H1 (cell line): ENCODE data around the gene TMEM271.

Experiments used
- CEBPB ChIP-seq: IDR thresholded peaks from 2 replicates; pipeline ENCODE4 v1.6.1; 2012; ENCODE audit warnings: low read depth, low read length
- EZH2 ChIP-seq: fragments of 200-600 bp; sonication (generic); IDR thresholded peaks from 2 replicates; pipeline ENCODE4 v1.7.1; 2012; ENCODE audit warnings: low read depth, mild to moderate bottlenecking, moderate library complexity, low read length, inconsistent platforms; ENCODE audit not compliant: severe bottlenecking
- POLR2A ChIP-seq, 2 experiments: IDR thresholded peaks; 1 replicate in 1 of 2; 2 replicates in 1 of 2; pipeline ENCODE4 v1.6.1; 2011; ENCODE audit warnings: low read depth in 2 of 2, low read length in 2 of 2, mild to moderate bottlenecking in 2 of 2; ENCODE audit errors: control extremely low read depth in 1 of 2
- RFX5 ChIP-seq: IDR thresholded peaks from 2 replicates; pipeline ENCODE4 v1.6.1; 2011; ENCODE audit warnings: low read depth, low read length, improper control_type of control experiment, borderline replicate concordance
- ZNF274 ChIP-seq: IDR thresholded peaks from 2 replicates; pipeline ENCODE4 v1.7.0; 2012; ENCODE audit warnings: low read length, borderline replicate concordance; ENCODE audit errors: extremely low read depth
- TF ChIP-seq, protein P1 (sequence below), 3 experiments: IDR thresholded peaks; 1 replicate in 2 of 3; 2 replicates in 1 of 3; pipeline versions ENCODE4 v1.5.1 to v1.6.1; 2011; ENCODE audit warnings: low read length in 3 of 3, mild to moderate bottlenecking in 3 of 3, inconsistent platforms in 2 of 3, low read depth in 1 of 3, moderate library complexity in 1 of 3; ENCODE audit not compliant: insufficient read depth in 1 of 3; ENCODE audit errors: control extremely low read depth in 1 of 3

DNA sequence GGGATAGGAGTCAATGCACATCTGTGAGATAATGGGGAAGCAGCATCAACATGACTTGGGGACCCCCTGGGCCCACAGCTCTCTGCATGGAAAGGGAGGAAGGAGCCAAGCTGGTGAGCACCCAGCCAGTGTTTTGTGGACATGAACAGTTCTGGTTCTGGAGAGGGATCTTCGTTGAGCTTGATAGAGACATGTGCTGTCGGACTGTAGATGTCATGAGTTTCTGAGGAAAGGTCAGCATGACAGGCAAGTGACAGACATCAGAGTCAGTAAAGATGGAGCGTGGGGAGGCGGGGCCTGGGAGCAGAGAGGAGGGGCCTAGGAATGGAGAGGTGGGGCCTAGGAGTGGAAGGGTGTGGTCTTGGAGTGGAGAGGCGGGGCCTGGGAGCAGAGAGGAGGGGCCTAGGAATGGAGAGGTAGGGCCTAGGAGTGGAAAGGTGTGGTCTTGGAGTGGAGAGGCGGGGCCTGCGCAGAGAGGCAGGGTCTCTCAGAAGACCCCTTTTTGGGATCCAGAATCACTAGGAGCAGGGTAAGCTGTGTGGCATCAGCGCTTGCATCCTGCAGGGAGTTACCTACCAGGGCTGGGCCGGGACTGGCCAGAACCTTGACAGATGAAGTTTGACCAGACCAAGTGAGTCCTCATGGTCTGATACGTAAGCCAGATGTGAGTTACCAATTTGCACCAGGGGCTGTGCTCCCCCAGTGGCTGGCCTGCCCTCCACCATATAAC is 43.3 kb downstream of the TMEM271 start:
- TF ChIP-seq, protein P1, sequence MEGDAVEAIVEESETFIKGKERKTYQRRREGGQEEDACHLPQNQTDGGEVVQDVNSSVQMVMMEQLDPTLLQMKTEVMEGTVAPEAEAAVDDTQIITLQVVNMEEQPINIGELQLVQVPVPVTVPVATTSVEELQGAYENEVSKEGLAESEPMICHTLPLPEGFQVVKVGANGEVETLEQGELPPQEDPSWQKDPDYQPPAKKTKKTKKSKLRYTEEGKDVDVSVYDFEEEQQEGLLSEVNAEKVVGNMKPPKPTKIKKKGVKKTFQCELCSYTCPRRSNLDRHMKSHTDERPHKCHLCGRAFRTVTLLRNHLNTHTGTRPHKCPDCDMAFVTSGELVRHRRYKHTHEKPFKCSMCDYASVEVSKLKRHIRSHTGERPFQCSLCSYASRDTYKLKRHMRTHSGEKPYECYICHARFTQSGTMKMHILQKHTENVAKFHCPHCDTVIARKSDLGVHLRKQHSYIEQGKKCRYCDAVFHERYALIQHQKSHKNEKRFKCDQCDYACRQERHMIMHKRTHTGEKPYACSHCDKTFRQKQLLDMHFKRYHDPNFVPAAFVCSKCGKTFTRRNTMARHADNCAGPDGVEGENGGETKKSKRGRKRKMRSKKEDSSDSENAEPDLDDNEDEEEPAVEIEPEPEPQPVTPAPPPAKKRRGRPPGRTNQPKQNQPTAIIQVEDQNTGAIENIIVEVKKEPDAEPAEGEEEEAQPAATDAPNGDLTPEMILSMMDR (IDR thresholded peaks at IDR 0.05; ENCODE audit: control extremely low read depth in 1 of 3, insufficient read depth in 1 of 3, low read depth in 1 of 3, low read length in 3 of 3): no peak
- TF ChIP-seq ZNF274: no peak
- TF ChIP-seq RFX5: no peak
- no peak for TF ChIP-seq EZH2
- TF ChIP-seq POLR2A (IDR thresholded peaks at IDR 0.05; ENCODE audit: control extremely low read depth in 1 of 2, low read depth in 2 of 2, low read length in 2 of 2): no peak
- TF ChIP-seq CEBPB: no peak
